ENCODE results near the gene TAGLN. TPM values are rescaled to one million over a fixed set of nuclear protein-coding genes. Genes with fewer than 3 reads are reported as not detected.

TAGLN gene
- total and polyA plus RNA-seq, 2 experiments from 2014 or later: 82.5 to 1,052 TPM

DNA sequence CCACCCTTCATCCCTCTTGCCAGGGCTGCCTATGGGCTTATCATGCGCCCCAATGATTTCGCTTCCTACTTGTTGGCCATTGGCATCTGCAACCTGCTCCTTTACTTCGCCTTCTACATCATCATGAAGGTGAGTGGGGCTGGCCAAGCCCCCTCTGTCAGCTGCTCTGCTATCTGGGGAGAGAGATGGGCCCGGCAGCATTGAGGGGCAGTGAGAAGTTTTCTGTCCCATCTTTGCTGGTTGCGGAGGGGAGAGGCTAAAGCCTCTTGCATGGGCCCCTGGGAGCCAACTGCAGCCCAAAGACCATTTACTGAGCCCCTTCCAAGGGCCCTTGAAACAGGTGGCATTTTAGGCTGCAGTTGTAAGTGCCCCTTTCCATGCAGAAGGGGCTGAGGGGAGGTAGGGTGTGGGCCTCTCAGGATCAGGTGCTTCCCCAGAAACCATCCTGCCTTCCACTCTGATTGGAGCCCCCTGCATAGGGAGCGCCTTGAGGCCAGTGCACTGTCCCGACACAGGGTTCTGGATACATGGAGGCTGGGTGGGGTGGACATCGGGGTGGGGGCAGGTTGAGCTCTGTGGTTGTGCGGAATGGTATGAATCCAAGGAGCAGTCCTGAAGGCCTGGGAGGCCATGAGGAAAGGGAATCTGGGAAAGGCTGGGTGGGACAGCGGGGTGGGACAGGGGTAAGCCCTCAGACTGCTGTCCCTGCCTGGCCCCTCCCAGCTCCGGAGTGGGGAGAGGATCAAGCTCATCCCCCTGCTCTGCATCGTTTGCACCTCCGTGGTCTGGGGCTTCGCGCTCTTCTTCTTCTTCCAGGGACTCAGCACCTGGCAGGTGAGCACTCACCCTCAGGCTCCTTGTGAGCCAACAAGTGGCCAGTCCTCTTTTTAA lies 5.8 kb upstream of the TAGLN start:
- Histone ChIP-seq H3K9me3 (ENCODE audit: low read depth) (no peaks in the 10 kb centered on the region), H3K4me1 (ENCODE audit: low read depth) (peaks cover 6% of the 10 kb centered on the region), H3K36me3 (peaks cover 8% of the 10 kb centered on the region), H3K27me3 (no peaks in the 10 kb centered on the region), H3K4me3 (no peak overlapping the region), H3K27ac (no peak overlapping the region)
- DNase-seq (ENCODE audit: low read depth in 1 of 2, low spot score in 1 of 2): no peak
- TF ChIP-seq CTCF (IDR thresholded peaks at IDR 0.05; ENCODE audit: low read depth, low read length): no peak

DNA sequence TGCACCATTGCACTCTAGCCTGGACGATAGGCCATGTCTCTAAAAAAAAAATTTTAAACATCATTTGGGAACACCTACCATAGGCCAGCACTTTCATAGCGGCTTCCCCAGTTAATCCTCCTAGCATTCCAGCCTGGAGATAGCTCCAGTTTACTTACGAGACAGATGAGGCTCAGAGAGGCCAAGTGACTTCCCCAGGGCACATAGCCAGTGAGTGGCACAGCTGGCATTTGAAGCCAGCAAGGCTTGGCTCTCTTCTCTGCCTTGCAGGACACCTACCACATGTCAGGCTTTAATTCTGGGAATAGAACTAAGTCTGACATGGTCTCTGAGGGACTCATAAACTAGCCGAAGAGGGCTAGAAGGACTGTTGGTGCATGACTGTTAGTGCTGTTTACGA lies 4.9 kb upstream of the TAGLN start:
- TF ChIP-seq CTCF (IDR thresholded peaks at IDR 0.05; ENCODE audit: low read depth, low read length): no peak
- Histone ChIP-seq H3K4me3 (no peak overlapping the region), H3K9me3 (ENCODE audit: low read depth) (no peaks in the 10 kb centered on the region), H3K27me3 (no peaks in the 10 kb centered on the region), H3K36me3 (peaks cover 8% of the 10 kb centered on the region), H3K4me1 (ENCODE audit: low read depth) (peaks cover 11% of the 10 kb centered on the region), H3K27ac (no peak overlapping the region)
- DNase-seq (ENCODE audit: low read depth in 1 of 2, low spot score in 1 of 2): no peak

- Histone ChIP-seq H3K4me1 (ENCODE audit: low read depth) (peaks cover 19% of the 10 kb centered on the region), H3K36me3 (peaks cover 3% of the 10 kb centered on the region), H3K27ac (no peak overlapping the region), H3K9me3 (ENCODE audit: low read depth) (no peaks in the 10 kb centered on the region), H3K27me3 (no peaks in the 10 kb centered on the region), H3K4me3 (no peak overlapping the region)
- no peak for TF ChIP-seq CTCF (IDR thresholded peaks at IDR 0.05; ENCODE audit: low read depth, low read length)
- DNase-seq (ENCODE audit: low read depth in 1 of 2, low spot score in 1 of 2): no peak
Observed at GRCh38 chr11:117195258-117195657, 3.9 kb upstream of the TAGLN start.

DNA sequence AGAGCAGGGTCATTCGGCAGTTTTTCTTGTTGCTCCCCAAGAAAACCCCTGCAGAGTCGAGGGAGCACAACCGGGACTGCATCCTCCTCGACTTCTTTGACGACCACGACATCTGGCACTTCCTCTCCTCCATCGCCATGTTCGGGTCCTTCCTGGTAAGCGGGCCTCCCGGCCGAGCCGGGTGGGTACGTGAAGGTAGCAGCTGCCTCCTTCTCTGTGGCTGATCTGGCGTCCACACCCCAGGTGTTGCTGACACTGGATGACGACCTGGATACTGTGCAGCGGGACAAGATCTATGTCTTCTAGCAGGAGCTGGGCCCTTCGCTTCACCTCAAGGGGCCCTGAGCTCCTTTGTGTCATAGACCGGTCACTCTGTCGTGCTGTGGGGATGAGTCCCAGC lies 3.4 kb upstream of the TAGLN start:
- DNase-seq (ENCODE audit: low read depth in 1 of 2, low spot score in 1 of 2): no peak
- Histone ChIP-seq H3K36me3 (peaks cover 3% of the 10 kb centered on the region), H3K4me1 (ENCODE audit: low read depth) (peaks cover 24% of the 10 kb centered on the region), H3K4me3 (no peak overlapping the region), H3K27me3 (no peaks in the 10 kb centered on the region), H3K27ac (no peak overlapping the region), H3K9me3 (ENCODE audit: low read depth) (no peaks in the 10 kb centered on the region)
- no peak for TF ChIP-seq CTCF (IDR thresholded peaks at IDR 0.05; ENCODE audit: low read depth, low read length)

DNA sequence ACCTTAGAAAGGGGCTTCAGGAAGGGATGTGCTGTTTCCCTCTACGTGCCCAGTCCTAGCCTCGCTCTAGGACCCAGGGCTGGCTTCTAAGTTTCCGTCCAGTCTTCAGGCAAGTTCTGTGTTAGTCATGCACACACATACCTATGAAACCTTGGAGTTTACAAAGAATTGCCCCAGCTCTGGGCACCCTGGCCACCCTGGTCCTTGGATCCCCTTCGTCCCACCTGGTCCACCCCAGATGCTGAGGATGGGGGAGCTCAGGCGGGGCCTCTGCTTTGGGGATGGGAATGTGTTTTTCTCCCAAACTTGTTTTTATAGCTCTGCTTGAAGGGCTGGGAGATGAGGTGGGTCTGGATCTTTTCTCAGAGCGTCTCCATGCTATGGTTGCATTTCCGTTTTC lies 2.2 kb upstream of the TAGLN start:
- H3K4me3 ChIP-seq: no peak overlapping the region
- H3K36me3 ChIP-seq: peaks cover 3% of the 10 kb centered on the region
- TF ChIP-seq CTCF (IDR thresholded peaks at IDR 0.05; ENCODE audit: low read depth, low read length): no peak
- no peaks in the 10 kb centered on the region for H3K9me3 ChIP-seq (ENCODE audit: low read depth)
- H3K27me3 ChIP-seq: no peaks in the 10 kb centered on the region
- no peak overlapping the region for H3K27ac ChIP-seq
- no peak for DNase-seq (ENCODE audit: low read depth in 1 of 2, low spot score in 1 of 2)
- H3K4me1 ChIP-seq (ENCODE audit: low read depth): peaks cover 25% of the 10 kb centered on the region
